Tongue (tissue), 3 donors: ENCODE measurements around the gene DICER1. TPM values are rescaled to one million over a fixed set of nuclear protein-coding genes. Genes with fewer than 3 reads are reported as not detected.

Experiments
- DNase-seq: peaks from one replicate; pipeline ENCODE4 v3.0.0-alpha.2; 2015
- small RNA-seq: library from RNA; depleted of rRNA; stranded (forward); fragments of <200 nt; gene quantifications from one replicate; pipeline ENCODE3, GENCODE V24; 2014; ENCODE audit warnings: low replicate concordance
- total RNA-seq: library from RNA; depleted of rRNA; stranded (reverse); fragments of >200 nt; gene quantifications from one replicate; pipeline ENCODE4 v1.2.3, GENCODE V29; 2014

DICER1 gene
- total RNA-seq, 1 donor from 2014 or later, result 99.0 TPM

DNA sequence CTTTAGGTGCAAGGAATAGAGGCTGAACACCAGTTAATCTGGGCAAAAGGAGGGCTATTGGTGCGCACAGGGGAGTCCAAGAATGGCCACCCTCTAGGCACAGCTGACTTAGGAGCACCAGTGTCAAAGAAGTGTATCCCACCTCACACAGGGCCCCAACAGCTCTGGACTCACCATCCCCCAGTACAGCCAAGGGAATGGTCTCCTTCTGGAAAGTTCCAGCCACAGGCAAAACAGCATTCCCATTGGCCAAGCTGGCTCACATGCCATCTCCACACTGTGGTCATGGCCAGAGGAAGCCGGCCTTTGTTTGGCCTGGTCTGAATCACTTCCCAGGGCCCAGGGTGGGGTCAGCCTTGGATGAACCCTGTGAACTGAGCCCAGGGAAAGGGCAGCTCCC lies 120.1 kb downstream of the DICER1 start:
- no peak for DNase-seq

Small RNA genes within 50 kb of the gene (small RNA-seq; reads per million reads assigned to genes)
- not detected for gene MIR3173

Other genes with a start within 250 kb of the DICER1 start
- 8.5 TPM for gene CLMN, start 162.4 kb upstream of the DICER1 start, total RNA-seq